Activated T-cell treated with anti-CD3 and anti-CD28 coated beads, Interleukin-2, amount 50 U/mL, for 4 hours (primary cell): ENCODE data around the gene ATP12A. TPM values are rescaled to one million over a fixed set of nuclear protein-coding genes. Genes with fewer than 3 reads are reported as not detected.

Experiments used
- ATAC-seq, 2 donors: fragments of 200-7000 bp; cut with Tn5 transposase; one replicate each; pipeline ENCODE4 v1.10.0; 2021
- DNase-seq: peaks from one replicate; pipeline ENCODE4 v3.0.0-alpha.2; 2020
- H3K27me3 Mint-ChIP-seq: one replicate; pipeline ENCODE4 v1.8.0; 2021; ENCODE audit warnings: low read depth, mixed read lengths
- H3K36me3 Mint-ChIP-seq: one replicate; pipeline ENCODE4 v1.8.0; 2022; ENCODE audit warnings: mixed read lengths; ENCODE audit not compliant: insufficient read depth
- H3K4me1 Mint-ChIP-seq: one replicate; pipeline ENCODE4 v1.8.0; 2021; ENCODE audit warnings: low read depth, mixed read lengths
- H3K4me3 Mint-ChIP-seq: one replicate; pipeline ENCODE4 v1.8.0; 2021; ENCODE audit warnings: mild to moderate bottlenecking, moderate library complexity, mixed read lengths
- H3K9me3 Mint-ChIP-seq: one replicate; pipeline ENCODE4 v1.8.0; 2021; ENCODE audit warnings: mixed read lengths
- total RNA-seq, 3 donors: library from RNA; stranded (reverse); gene quantifications; one replicate each; pipeline ENCODE4 v1.2.1, GENCODE V29; 2021

Gene ATP12A
- total RNA-seq, 3 donors from 2014 or later: 0.05 TPM; not detected in 2

DNA sequence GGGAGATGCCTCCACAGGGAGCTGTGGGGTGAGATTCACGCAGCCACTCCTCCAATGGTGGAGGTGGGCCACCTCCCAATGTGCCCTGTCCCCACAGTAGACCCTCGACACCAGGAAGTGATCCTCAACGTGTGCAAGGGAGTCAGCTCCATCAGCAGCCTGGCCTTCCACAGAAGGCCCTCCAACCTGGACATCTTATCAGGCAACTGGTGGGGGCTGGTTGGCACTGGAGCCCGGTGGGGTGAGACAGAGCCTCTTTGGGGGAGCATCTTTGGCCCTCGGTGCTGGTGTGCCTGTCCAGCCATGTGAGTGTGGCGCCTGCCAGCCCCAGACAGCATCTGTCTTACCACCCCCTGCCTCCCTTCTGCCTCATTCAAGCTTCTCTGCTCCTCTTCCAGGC is 64.0 kb downstream of the ATP12A start:
- peaks cover 45% of the 10 kb centered on the region for H3K27me3 Mint-ChIP-seq
- H3K4me1 Mint-ChIP-seq: peaks cover 9% of the 10 kb centered on the region
- ATAC-seq (no peak), DNase-seq (no peak)
- no peaks in the 10 kb centered on the region for H3K36me3 Mint-ChIP-seq
- H3K4me3 Mint-ChIP-seq: no peak overlapping the region
- no peaks in the 10 kb centered on the region for H3K9me3 Mint-ChIP-seq

DNA sequence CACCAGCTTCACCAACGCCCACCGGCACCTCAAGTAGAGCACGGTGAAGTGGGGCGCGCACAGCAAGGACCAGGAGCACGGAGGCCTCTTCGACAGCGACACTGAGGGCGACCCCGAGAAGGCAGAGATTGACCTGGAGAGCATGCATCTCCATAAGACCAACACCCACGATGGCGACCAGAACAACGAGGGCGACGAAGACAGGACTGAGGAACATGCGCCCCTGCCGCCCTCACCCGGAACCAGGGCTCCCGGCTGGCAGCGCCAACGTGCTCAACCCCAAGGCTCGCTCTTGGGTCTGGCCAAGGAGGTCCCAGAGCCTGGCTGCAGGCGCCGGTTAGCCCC is 65.3 kb downstream of the ATP12A start:
- H3K36me3 Mint-ChIP-seq: no peaks in the 10 kb centered on the region
- H3K27me3 Mint-ChIP-seq: peaks cover 56% of the 10 kb centered on the region
- H3K4me1 Mint-ChIP-seq: peaks cover 9% of the 10 kb centered on the region
- DNase-seq (no peak), ATAC-seq (no peak)
- no peaks in the 10 kb centered on the region for H3K9me3 Mint-ChIP-seq
- H3K4me3 Mint-ChIP-seq: no peak overlapping the region

GRCh38 chr13:24745861-24746617 is 65.8 kb downstream of the ATP12A start:
- Mint-ChIP-seq H3K36me3 (no peaks in the 10 kb centered on the region), H3K9me3 (no peaks in the 10 kb centered on the region), H3K27me3 (peaks cover 61% of the 10 kb centered on the region), H3K4me3 (no peak overlapping the region), H3K4me1 (peaks cover 9% of the 10 kb centered on the region)
- ATAC-seq (no peak), DNase-seq (no peak)

DNA sequence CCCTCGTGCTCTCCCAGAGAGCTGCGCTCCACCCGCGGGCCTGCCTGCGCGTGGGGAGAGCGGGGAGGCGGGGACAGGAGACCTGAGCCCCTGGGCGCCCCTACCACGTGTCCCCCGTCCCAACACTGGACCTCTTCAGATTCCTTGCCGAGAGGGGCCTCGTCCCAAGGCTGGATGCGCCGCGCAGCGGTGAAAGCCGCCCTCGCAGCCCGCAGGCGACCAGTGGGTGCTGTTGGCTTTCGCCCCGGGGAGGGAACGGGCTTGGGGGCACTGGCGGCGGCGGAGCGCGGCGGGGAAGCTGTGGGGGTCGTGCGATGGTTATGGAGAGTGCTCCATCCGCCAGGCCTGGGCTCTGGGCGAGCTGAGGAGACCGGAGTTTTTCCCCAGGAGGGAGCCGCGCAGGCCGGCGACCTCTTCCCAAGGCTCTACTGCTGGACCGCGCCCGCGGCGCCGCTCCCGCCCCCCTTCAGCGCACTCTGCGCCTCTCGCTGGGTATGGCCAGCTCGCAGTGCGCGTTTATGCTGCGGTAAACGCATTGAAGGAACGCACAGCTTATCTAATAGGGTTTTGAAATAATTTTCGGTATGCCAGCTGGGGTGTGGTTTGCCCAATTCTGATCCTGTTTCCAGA is 66.5 kb downstream of the ATP12A start:
- Mint-ChIP-seq H3K9me3 (no peaks in the 10 kb centered on the region), H3K27me3 (peaks cover 59% of the 10 kb centered on the region), H3K36me3 (no peaks in the 10 kb centered on the region), H3K4me1 (peaks cover 9% of the 10 kb centered on the region), H3K4me3 (no peak overlapping the region)
- ATAC-seq (peak in 1 of 2 donors; percentile 27), DNase-seq (no peak)

- H3K9me3 Mint-ChIP-seq: no peaks in the 10 kb centered on the region
- peaks cover 9% of the 10 kb centered on the region for H3K4me1 Mint-ChIP-seq
- DNase-seq: no peak
- ATAC-seq: peak; percentile 39 to 47
- H3K36me3 Mint-ChIP-seq: no peaks in the 10 kb centered on the region
- peak overlapping the region; percentile 38 for H3K4me3 Mint-ChIP-seq
- peaks cover 59% of the 10 kb centered on the region for H3K27me3 Mint-ChIP-seq
These were observed 67.2 kb downstream of the ATP12A start for GRCh38 chr13:24747248-24748060.

- H3K27me3 Mint-ChIP-seq: peaks cover 64% of the 10 kb centered on the region
- peaks cover 9% of the 10 kb centered on the region for H3K4me1 Mint-ChIP-seq
- ATAC-seq: no peak
- H3K36me3 Mint-ChIP-seq: no peaks in the 10 kb centered on the region
- DNase-seq: no peak
- H3K4me3 Mint-ChIP-seq: no peak overlapping the region
- no peaks in the 10 kb centered on the region for H3K9me3 Mint-ChIP-seq
These were observed 67.8 kb downstream of the ATP12A start for GRCh38 chr13:24748061-24748400.

- ATAC-seq: no peak
- peaks cover 20% of the 10 kb centered on the region for H3K27me3 Mint-ChIP-seq
- no peaks in the 10 kb centered on the region for H3K36me3 Mint-ChIP-seq
- DNase-seq: no peak
- no peaks in the 10 kb centered on the region for H3K4me1 Mint-ChIP-seq
- no peaks in the 10 kb centered on the region for H3K9me3 Mint-ChIP-seq
- H3K4me3 Mint-ChIP-seq: no peak overlapping the region
These were observed 79.0 kb downstream of the ATP12A start for GRCh38 chr13:24759197-24759596.

Other genes with a start within 250 kb of the ATP12A start
- 10 to 100 TPM in 1 of 3 donors, 1 to 10 TPM in 2; 5.1 to 10.9 (median 7.9) TPM for gene PARP4, start 167.6 kb upstream of the ATP12A start, total RNA-seq
- not detected for gene RNF17, start 83.8 kb downstream of the ATP12A start, total RNA-seq